Tibial nerve (tissue), 4 donors: ENCODE data around the gene PLEKHB2. TPM values are rescaled to one million over a fixed set of nuclear protein-coding genes. Genes with fewer than 3 reads are reported as not detected.

Experiments used
- DNase-seq, 2 donors: peaks; one replicate each; pipeline ENCODE4 v3.0.0-alpha.2; 2019; ENCODE audit warnings: low spot score in 2 of 2
- H3K27ac ChIP-seq, 4 donors: fragments of 200-600 bp; sonication (generic) in 3 of 4; one replicate each; pipeline ENCODE4 v1.5.1; 2017 to 2019; ENCODE audit warnings: mild to moderate bottlenecking in 1 of 4
- H3K27me3 ChIP-seq, 2 donors: fragments of 200-600 bp; sonication (generic) in 1 of 2; one replicate each; pipeline versions ENCODE4 v1.5.1 to v1.6.0; 2017 to 2019
- H3K36me3 ChIP-seq, 3 donors: fragments of 200-600 bp; sonication (generic); one replicate each; pipeline ENCODE4 v1.5.1; 2018 to 2019
- H3K4me1 ChIP-seq, 4 donors: fragments of 200-600 bp; sonication (generic) in 3 of 4; one replicate each; pipeline ENCODE4 v1.5.1; 2017 to 2019
- H3K4me3 ChIP-seq, 4 donors: fragments of 200-600 bp; sonication (generic) in 3 of 4; one replicate each; pipeline ENCODE4 v1.5.1; 2017 to 2019; ENCODE audit warnings: mild to moderate bottlenecking in 1 of 4, moderate library complexity in 1 of 4
- H3K9me3 ChIP-seq, 4 donors: fragments of 200-600 bp; sonication (generic) in 3 of 4; one replicate each; pipeline ENCODE4 v1.5.1; 2017 to 2019
- EP300 ChIP-seq, 2 donors: sonication (generic); formaldehyde crosslinking; IDR thresholded peaks; one replicate each; pipeline ENCODE4 v1.6.1; 2017; ENCODE audit warnings: antibody characterized with exemption in 2 of 2, mild to moderate bottlenecking in 1 of 2
- POLR2A ChIP-seq, 2 donors: fragments of 450-650 bp; IDR thresholded peaks; one replicate each; pipeline ENCODE4 v1.6.1; 2017; ENCODE audit warnings: antibody characterized with exemption in 2 of 2, mild to moderate bottlenecking in 2 of 2, moderate library complexity in 2 of 2
- WGBS, 2 donors: methylation state at CpG; one replicate each; pipeline ENCODE4 v1.1.5; 2018; 5-methylcytosine and 5-hydroxymethylcytosine counted together
- total RNA-seq, 4 donors: library from RNA; depleted of rRNA; stranded (reverse); fragments of >200 nt; gene quantifications; one replicate each; pipeline ENCODE4 v1.1.0, GENCODE V29; 2016
- TF ChIP-seq, protein P1 (sequence below), 5 experiments: fragments of 200-600 bp in 3 of 5; fragments of 450-650 bp in 2 of 5; sonication (generic) in 3 of 5; IDR thresholded peaks; one replicate each; pipeline ENCODE4 v1.5.1; 2016 to 2019; ENCODE audit warnings: antibody characterized with exemption in 5 of 5, mild to moderate bottlenecking in 3 of 5, moderate library complexity in 2 of 5

The PLEKHB2 gene
- total RNA-seq, 4 donors from 2014 or later, result 57.9 to 77.9 (median 72.7) TPM

DNA sequence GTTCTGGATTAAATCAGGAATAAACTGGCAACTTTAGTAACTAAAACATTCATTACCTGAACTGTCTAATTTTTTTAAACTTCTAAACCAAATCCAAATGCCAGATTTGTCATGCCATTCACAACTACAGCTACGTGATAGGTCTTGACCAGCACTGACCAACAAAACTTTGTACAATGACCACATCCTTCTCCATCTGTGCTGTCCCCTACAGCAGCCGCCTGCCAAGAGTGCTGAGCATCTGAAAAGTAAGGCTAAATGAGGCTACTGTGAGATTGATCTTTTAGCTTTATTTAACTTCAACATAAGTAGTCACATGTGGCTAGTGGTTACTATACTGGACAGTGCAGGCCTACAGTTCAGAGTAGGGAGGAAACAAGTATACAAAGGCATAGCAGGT is 19.5 kb upstream of the PLEKHB2 start:
- Histone ChIP-seq H3K9me3 (no peaks in the 10 kb centered on the region), H3K36me3 (peaks cover 0 to 66% (median 13%) of the 10 kb centered on the region in 3 donors), H3K4me3 (no peak overlapping the region), H3K4me1 (peaks cover 0 to 33% (median 0%) of the 10 kb centered on the region in 4 donors), H3K27ac (no peak overlapping the region), H3K27me3 (no peaks in the 10 kb centered on the region)
- WGBS, 2 donors, result 60 to 62% methylated on average over 2 of the region's 2 CpGs
- TF ChIP-seq POLR2A (IDR thresholded peaks at IDR 0.05), result no peak
- TF ChIP-seq, protein P1, sequence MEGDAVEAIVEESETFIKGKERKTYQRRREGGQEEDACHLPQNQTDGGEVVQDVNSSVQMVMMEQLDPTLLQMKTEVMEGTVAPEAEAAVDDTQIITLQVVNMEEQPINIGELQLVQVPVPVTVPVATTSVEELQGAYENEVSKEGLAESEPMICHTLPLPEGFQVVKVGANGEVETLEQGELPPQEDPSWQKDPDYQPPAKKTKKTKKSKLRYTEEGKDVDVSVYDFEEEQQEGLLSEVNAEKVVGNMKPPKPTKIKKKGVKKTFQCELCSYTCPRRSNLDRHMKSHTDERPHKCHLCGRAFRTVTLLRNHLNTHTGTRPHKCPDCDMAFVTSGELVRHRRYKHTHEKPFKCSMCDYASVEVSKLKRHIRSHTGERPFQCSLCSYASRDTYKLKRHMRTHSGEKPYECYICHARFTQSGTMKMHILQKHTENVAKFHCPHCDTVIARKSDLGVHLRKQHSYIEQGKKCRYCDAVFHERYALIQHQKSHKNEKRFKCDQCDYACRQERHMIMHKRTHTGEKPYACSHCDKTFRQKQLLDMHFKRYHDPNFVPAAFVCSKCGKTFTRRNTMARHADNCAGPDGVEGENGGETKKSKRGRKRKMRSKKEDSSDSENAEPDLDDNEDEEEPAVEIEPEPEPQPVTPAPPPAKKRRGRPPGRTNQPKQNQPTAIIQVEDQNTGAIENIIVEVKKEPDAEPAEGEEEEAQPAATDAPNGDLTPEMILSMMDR (IDR thresholded peaks at IDR 0.05), result no peak
- no peak for TF ChIP-seq EP300 (IDR thresholded peaks at IDR 0.05)
- DNase-seq, result no peak

- Histone ChIP-seq H3K9me3 (no peaks in the 10 kb centered on the region), H3K4me1 (peaks cover 0 to 33% (median 10%) of the 10 kb centered on the region in 4 donors), H3K27me3 (no peaks in the 10 kb centered on the region), H3K4me3 (peak overlapping the region; percentile 45 to 91 (median 76)), H3K36me3 (peaks cover 0 to 36% (median 4%) of the 10 kb centered on the region in 3 donors), H3K27ac (peak overlapping the region; percentile 90 to 98 (median 96))
- 1% methylated on average over 26 of the region's 26 CpGs for WGBS, 2 donors
- TF ChIP-seq, protein P1 (IDR thresholded peaks at IDR 0.05), result no peak
- TF ChIP-seq POLR2A (IDR thresholded peaks at IDR 0.05) (no peak), EP300 (IDR thresholded peaks at IDR 0.05) (no peak)
- DNase-seq, result no peak
Observed at GRCh38 chr2:131092458-131093005, 12.6 kb upstream of the PLEKHB2 start.

DNA sequence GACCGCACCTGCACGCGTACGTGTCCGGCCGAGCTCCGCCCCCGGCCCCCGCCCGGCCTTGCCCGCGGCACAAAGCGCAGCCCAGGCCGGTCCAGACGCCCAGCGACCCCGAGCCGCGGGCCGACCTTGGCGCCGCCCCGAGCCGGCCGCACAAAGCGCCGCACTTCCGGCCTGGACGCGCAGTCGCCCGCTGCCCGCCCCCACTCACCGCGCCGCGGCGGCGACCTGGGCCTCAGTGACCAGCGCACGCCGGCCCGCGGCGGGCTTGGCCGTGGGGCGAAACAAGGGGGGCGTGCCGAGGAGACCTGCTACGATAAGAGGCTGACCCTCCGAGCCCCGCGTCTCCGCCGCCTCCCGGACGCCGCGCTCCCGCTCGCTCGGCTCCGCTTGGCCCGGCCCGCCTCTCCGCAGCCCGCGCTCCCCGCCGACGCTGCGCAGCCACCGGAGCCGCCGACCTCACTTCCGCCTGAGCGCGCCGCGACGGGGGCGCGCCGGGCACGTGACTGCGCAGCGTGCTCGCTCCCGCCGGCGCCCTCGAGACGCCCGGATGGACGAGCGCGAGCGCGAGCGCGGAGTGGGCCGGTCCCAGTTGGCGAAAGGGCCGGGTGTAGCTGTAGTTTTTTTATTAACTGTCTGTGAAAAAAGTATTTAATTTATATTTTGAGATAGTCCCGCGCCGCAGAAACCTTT is 12.0 kb upstream of the PLEKHB2 start, which contains the start of gene FAM168B:
TSS of gene FAM168B (minus strand) at position 455 of the 690 bp plus-strand sequence. CDS start 10,814 bp downstream, outside the sequence.
- H3K4me3 ChIP-seq, result peak within 1 kb of the TSS; percentile 65 to 91 (median 81)
- H3K4me1 ChIP-seq, result peaks cover 0 to 33% (median 10%) of the 10 kb centered on the region in 4 donors
- peaks cover 0 to 30% (median 0%) of the 10 kb centered on the region in 3 donors for H3K36me3 ChIP-seq
- no peaks in the 10 kb centered on the region for H3K27me3 ChIP-seq
- H3K9me3 ChIP-seq, result no peaks in the 10 kb centered on the region
- peak; percentile 43 to 76 for TF ChIP-seq EP300 (IDR thresholded peaks at IDR 0.05)
- peak; percentile 92 to 97 for TF ChIP-seq POLR2A (IDR thresholded peaks at IDR 0.05)
- TF ChIP-seq, protein P1 (IDR thresholded peaks at IDR 0.05), result peak in 2 of 5 experiments; percentile 30 to 48
- H3K27ac ChIP-seq, result peak within 1 kb of the TSS; percentile 90 to 98 (median 96)
- DNase-seq, result peak; percentile 73 to 83
- WGBS, 2 donors, result 0% methylated on average over 25 to 38 of the region's 107 CpGs

- Histone ChIP-seq H3K27me3 (no peaks in the 10 kb centered on the region), H3K9me3 (no peaks in the 10 kb centered on the region), H3K36me3 (peaks cover 0 to 22% (median 0%) of the 10 kb centered on the region in 3 donors), H3K4me1 (peaks cover 0 to 33% (median 10%) of the 10 kb centered on the region in 4 donors), H3K4me3 (peak overlapping the region; percentile 65 to 91 (median 81)), H3K27ac (peak overlapping the region; percentile 90 to 98 (median 96))
- TF ChIP-seq POLR2A (IDR thresholded peaks at IDR 0.05), result no peak
- TF ChIP-seq, protein P1 (IDR thresholded peaks at IDR 0.05), result no peak
- no peak for TF ChIP-seq EP300 (IDR thresholded peaks at IDR 0.05)
- DNase-seq, result no peak
- whole genome bisulfite sequencing, 2 donors, result 8 to 12% methylated on average over 37 of the region's 37 CpGs
Observed at GRCh38 chr2:131093696-131094462, 11.3 kb upstream of the PLEKHB2 start.
